ENCODE measurements around the gene DSC1. TPM values are rescaled to one million over a fixed set of nuclear protein-coding genes. Genes with fewer than 3 reads are reported as not detected.

Gene DSC1
- total RNA-seq, 1 experiment from 2014 or later: not detected

DNA sequence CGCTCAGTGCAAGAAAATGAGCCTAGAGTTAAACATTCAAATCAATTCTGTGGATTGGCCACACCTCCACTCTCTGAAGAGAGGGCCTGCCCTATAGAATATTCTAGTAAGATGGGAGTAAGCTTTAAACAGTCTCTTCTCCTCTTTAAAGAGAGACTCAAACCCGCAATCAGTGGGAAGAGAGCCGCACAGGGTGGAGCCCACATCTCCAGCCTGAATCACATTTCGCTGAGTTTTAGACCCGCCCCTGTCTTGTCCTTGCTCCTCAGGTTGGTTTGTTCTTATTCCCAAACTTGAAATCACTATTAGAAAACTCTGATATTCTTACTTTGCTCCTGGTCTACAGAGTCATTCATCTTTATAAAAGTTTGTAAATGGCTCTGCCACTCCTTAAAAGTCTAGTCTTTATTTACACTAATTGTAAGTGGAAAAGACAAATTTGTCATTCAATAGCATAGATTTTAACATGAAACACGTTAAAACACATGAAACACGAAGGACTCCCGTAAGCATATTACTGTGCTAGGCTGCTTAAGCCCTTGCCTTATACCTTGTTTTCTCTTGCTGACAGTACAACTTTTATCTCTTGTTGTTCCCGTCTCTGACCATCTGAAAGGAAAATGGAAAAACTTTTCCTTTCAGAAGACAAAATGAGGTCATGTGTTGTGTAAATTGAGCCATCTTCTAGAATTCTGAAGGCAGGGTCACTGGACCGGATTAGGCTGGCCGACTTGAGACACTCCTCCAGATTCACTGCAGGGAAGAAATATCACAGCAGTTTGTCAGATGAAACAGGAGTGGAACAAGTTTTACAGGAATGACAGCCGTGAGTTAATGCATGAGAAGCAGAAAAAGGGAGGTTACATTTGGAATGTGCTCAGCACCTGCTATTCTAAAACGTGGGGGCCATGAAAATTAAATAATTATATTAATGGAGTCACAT is 5.6 kb downstream of the DSC1 start:
- H3K36me3 ChIP-seq (ENCODE audit: control insufficient read depth, insufficient read depth, low read length): no peaks in the 10 kb centered on the region
- BruUV-seq (replicated peaks): no TSS peak
- no peak for ATAC-seq
- no peak overlapping the region for H3K4me3 ChIP-seq (ENCODE audit: low read depth in 2 of 2, low read length in 2 of 2)
- ChIA-PET POLR2A (no interaction called here), CTCF (no interaction called here)
- H3K9me3 ChIP-seq (ENCODE audit: control insufficient read depth, insufficient read depth, low read depth, low read length): no peaks in the 10 kb centered on the region
- TF ChIP-seq TCF7L2 (IDR thresholded peaks at IDR 0.05; ENCODE audit: low read depth, low read length): no peak
- no peaks in the 10 kb centered on the region for H3K4me1 ChIP-seq (ENCODE audit: control insufficient read depth, insufficient read depth, low read length)
- H3K27ac ChIP-seq (ENCODE audit: low read length): no peak overlapping the region
- in situ Hi-C loops (cut with HindIII; ENCODE audit: low pct_unique_long_range_greater_than_20kb, low sequenced_read_pairs) (no loop called here), intact Hi-C loops (cut with micrococcal nuclease; ENCODE audit: unreplicated experiment) (no loop called here)
- DNase-seq (ENCODE audit: low read depth, low spot score): no peak
- no peaks in the 10 kb centered on the region for H3K27me3 ChIP-seq (ENCODE audit: control insufficient read depth, insufficient read depth, low read length)

DNA sequence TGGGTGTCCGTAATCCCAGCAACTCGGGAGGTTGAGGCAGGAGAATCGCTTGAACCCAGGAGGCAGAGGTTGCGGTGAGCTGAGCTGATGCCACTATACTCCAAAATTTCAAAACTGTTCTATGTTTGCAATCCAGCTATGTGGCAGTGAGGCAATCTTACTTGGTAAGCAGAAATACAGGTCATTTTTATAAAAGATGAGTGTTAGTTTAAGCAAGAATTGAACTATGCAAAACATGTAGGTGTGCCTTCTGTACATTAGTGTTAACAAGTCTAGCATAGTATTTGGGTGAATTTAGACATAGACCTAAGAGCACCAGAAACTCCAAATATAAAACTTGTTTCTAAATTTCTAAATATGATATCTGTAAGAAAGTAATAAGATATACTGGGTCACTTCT is 7.2 kb downstream of the DSC1 start:
- H3K27ac ChIP-seq (ENCODE audit: low read length): no peak overlapping the region
- BruUV-seq (replicated peaks): no TSS peak
- H3K9me3 ChIP-seq (ENCODE audit: control insufficient read depth, insufficient read depth, low read depth, low read length): no peaks in the 10 kb centered on the region
- no peaks in the 10 kb centered on the region for H3K4me1 ChIP-seq (ENCODE audit: control insufficient read depth, insufficient read depth, low read length)
- DNase-seq (ENCODE audit: low read depth, low spot score): no peak
- ChIA-PET POLR2A (no interaction called here), CTCF (no interaction called here)
- no peak for ATAC-seq
- in situ Hi-C loops (cut with HindIII; ENCODE audit: low pct_unique_long_range_greater_than_20kb, low sequenced_read_pairs) (no loop called here), intact Hi-C loops (cut with micrococcal nuclease; ENCODE audit: unreplicated experiment) (no loop called here)
- TF ChIP-seq, protein P1, sequence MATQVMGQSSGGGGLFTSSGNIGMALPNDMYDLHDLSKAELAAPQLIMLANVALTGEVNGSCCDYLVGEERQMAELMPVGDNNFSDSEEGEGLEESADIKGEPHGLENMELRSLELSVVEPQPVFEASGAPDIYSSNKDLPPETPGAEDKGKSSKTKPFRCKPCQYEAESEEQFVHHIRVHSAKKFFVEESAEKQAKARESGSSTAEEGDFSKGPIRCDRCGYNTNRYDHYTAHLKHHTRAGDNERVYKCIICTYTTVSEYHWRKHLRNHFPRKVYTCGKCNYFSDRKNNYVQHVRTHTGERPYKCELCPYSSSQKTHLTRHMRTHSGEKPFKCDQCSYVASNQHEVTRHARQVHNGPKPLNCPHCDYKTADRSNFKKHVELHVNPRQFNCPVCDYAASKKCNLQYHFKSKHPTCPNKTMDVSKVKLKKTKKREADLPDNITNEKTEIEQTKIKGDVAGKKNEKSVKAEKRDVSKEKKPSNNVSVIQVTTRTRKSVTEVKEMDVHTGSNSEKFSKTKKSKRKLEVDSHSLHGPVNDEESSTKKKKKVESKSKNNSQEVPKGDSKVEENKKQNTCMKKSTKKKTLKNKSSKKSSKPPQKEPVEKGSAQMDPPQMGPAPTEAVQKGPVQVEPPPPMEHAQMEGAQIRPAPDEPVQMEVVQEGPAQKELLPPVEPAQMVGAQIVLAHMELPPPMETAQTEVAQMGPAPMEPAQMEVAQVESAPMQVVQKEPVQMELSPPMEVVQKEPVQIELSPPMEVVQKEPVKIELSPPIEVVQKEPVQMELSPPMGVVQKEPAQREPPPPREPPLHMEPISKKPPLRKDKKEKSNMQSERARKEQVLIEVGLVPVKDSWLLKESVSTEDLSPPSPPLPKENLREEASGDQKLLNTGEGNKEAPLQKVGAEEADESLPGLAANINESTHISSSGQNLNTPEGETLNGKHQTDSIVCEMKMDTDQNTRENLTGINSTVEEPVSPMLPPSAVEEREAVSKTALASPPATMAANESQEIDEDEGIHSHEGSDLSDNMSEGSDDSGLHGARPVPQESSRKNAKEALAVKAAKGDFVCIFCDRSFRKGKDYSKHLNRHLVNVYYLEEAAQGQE (IDR thresholded peaks at IDR 0.05; ENCODE audit: insufficient read depth in 1 of 2, low read depth in 2 of 2, low read length in 1 of 2): no peak
- no peak for TF ChIP-seq POLR2AphosphoS5 (IDR thresholded peaks at IDR 0.05; ENCODE audit: low read depth, low read length)
- TF ChIP-seq, protein P2, sequence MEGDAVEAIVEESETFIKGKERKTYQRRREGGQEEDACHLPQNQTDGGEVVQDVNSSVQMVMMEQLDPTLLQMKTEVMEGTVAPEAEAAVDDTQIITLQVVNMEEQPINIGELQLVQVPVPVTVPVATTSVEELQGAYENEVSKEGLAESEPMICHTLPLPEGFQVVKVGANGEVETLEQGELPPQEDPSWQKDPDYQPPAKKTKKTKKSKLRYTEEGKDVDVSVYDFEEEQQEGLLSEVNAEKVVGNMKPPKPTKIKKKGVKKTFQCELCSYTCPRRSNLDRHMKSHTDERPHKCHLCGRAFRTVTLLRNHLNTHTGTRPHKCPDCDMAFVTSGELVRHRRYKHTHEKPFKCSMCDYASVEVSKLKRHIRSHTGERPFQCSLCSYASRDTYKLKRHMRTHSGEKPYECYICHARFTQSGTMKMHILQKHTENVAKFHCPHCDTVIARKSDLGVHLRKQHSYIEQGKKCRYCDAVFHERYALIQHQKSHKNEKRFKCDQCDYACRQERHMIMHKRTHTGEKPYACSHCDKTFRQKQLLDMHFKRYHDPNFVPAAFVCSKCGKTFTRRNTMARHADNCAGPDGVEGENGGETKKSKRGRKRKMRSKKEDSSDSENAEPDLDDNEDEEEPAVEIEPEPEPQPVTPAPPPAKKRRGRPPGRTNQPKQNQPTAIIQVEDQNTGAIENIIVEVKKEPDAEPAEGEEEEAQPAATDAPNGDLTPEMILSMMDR (IDR thresholded peaks at IDR 0.05): no peak
- TF ChIP-seq SIN3A (IDR thresholded peaks at IDR 0.05; ENCODE audit: borderline replicate concordance, insufficient read depth, low read depth, low read length): no peak
- no peak for TF ChIP-seq TCF7L2 (IDR thresholded peaks at IDR 0.05; ENCODE audit: low read depth, low read length)
- no peaks in the 10 kb centered on the region for H3K36me3 ChIP-seq (ENCODE audit: control insufficient read depth, insufficient read depth, low read length)
- H3K4me3 ChIP-seq (ENCODE audit: low read depth in 2 of 2, low read length in 2 of 2): no peak overlapping the region
- no peaks in the 10 kb centered on the region for H3K27me3 ChIP-seq (ENCODE audit: control insufficient read depth, insufficient read depth, low read length)

DNA sequence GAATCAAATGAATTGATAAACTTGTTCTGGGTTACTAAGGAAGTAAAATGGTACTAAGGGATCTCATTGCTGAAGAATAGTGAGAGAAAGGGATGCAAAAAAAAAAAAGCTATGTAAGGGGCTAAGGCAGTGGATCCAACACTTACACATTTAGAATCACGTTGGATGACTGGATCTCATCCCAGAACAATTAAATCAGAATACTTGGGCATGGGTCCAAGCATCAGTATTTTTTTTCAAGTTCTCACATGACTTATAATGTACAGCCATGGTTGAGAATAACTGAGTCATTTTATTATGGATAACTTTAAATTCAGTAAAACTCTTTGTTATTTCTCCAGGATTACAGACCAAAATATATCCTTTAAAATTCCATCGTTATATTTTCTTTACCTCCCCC is 8.5 kb downstream of the DSC1 start:
- POLR2A ChIA-PET: no interaction called here
- intact Hi-C loops (cut with micrococcal nuclease; ENCODE audit: unreplicated experiment): no loop called here
- CTCF ChIA-PET: no interaction called here

More for the DNA sequence above, 8.5 kb downstream of the DSC1 start:
- H3K4me1 ChIP-seq (ENCODE audit: control insufficient read depth, insufficient read depth, low read length): no peaks in the 10 kb centered on the region
- no peaks in the 10 kb centered on the region for H3K9me3 ChIP-seq (ENCODE audit: control insufficient read depth, insufficient read depth, low read depth, low read length)
- in situ Hi-C loops (cut with HindIII; ENCODE audit: low pct_unique_long_range_greater_than_20kb, low sequenced_read_pairs): no loop called here
- no peaks in the 10 kb centered on the region for H3K27me3 ChIP-seq (ENCODE audit: control insufficient read depth, insufficient read depth, low read length)
- DNase-seq (ENCODE audit: low read depth, low spot score) (no peak), ATAC-seq (no peak)
- no peak overlapping the region for H3K27ac ChIP-seq (ENCODE audit: low read length)
- no peaks in the 10 kb centered on the region for H3K36me3 ChIP-seq (ENCODE audit: control insufficient read depth, insufficient read depth, low read length)
- TF ChIP-seq SIN3A (IDR thresholded peaks at IDR 0.05; ENCODE audit: borderline replicate concordance, insufficient read depth, low read depth, low read length) (no peak), POLR2AphosphoS5 (IDR thresholded peaks at IDR 0.05; ENCODE audit: low read depth, low read length) (no peak), TCF7L2 (IDR thresholded peaks at IDR 0.05; ENCODE audit: low read depth, low read length) (no peak)
- TF ChIP-seq, protein P2 (IDR thresholded peaks at IDR 0.05): no peak
- TF ChIP-seq, protein P1 (IDR thresholded peaks at IDR 0.05; ENCODE audit: insufficient read depth in 1 of 2, low read depth in 2 of 2, low read length in 1 of 2): no peak
- BruUV-seq (replicated peaks): no TSS peak
- H3K4me3 ChIP-seq (ENCODE audit: low read depth in 2 of 2, low read length in 2 of 2): no peak overlapping the region

All from Panc1 (cell line).